Measurements from ENCODE around the gene WNK1.

WNK1 gene

GRCh38 chr12:857611-858010 is 105.2 kb downstream of the WNK1 start:
- Histone ChIP-seq H3K27ac (ENCODE audit: low read depth, low read length) (no peak overlapping the region), H3K4me3 (ENCODE audit: low read depth in 1 of 2, low read length in 2 of 2) (no peak overlapping the region), H3K9ac (ENCODE audit: low read depth in 1 of 2, low read length in 2 of 2) (no peak overlapping the region)

GRCh38 chr12:862303-862911 is 110.0 kb downstream of the WNK1 start:
- H3K9me3 ChIP-seq (ENCODE audit: control insufficient read depth in 1 of 2, low read length in 2 of 2) = no peaks in the 10 kb centered on the region
- H3K27me3 ChIP-seq (ENCODE audit: control insufficient read depth in 1 of 2, insufficient read depth in 2 of 2, low read length in 2 of 2) = no peaks in the 10 kb centered on the region
- H3K27ac ChIP-seq (ENCODE audit: low read depth, low read length) = no peak overlapping the region
- no peaks in the 10 kb centered on the region for H3K4me1 ChIP-seq (ENCODE audit: control insufficient read depth in 1 of 2, insufficient read depth in 2 of 2, low read length in 2 of 2)
- no peak overlapping the region for H3K9ac ChIP-seq (ENCODE audit: low read depth in 1 of 2, low read length in 2 of 2)
- no peak overlapping the region for H3K4me3 ChIP-seq (ENCODE audit: low read depth in 1 of 2, low read length in 2 of 2)
- peaks cover 13 to 58% of the 10 kb centered on the region in 2 donors for H3K36me3 ChIP-seq (ENCODE audit: control insufficient read depth in 1 of 2, insufficient read depth in 2 of 2, low read length in 2 of 2)

More at GRCh38 chr12:857611-858010, 105.2 kb downstream of the WNK1 start:
- Histone ChIP-seq H3K9me3 (ENCODE audit: control insufficient read depth in 1 of 2, low read length in 2 of 2) (no peaks in the 10 kb centered on the region), H3K4me1 (ENCODE audit: control insufficient read depth in 1 of 2, insufficient read depth in 2 of 2, low read length in 2 of 2) (no peaks in the 10 kb centered on the region), H3K27me3 (ENCODE audit: control insufficient read depth in 1 of 2, insufficient read depth in 2 of 2, low read length in 2 of 2) (no peaks in the 10 kb centered on the region), H3K36me3 (ENCODE audit: control insufficient read depth in 1 of 2, insufficient read depth in 2 of 2, low read length in 2 of 2) (peaks cover 10 to 40% of the 10 kb centered on the region in 2 donors)

- no peak overlapping the region for H3K9ac ChIP-seq (ENCODE audit: low read depth in 1 of 2, low read length in 2 of 2)
- H3K4me1 ChIP-seq (ENCODE audit: control insufficient read depth in 1 of 2, insufficient read depth in 2 of 2, low read length in 2 of 2) = no peaks in the 10 kb centered on the region
- peaks cover 20 to 57% of the 10 kb centered on the region in 2 donors for H3K36me3 ChIP-seq (ENCODE audit: control insufficient read depth in 1 of 2, insufficient read depth in 2 of 2, low read length in 2 of 2)
Measured at GRCh38 chr12:863285-863684, 110.9 kb downstream of the WNK1 start.

GRCh38 chr12:865614-866013 is 113.2 kb downstream of the WNK1 start:
- Histone ChIP-seq H3K27me3 (ENCODE audit: control insufficient read depth in 1 of 2, insufficient read depth in 2 of 2, low read length in 2 of 2) (no peaks in the 10 kb centered on the region), H3K4me3 (ENCODE audit: low read depth in 1 of 2, low read length in 2 of 2) (no peak overlapping the region), H3K9ac (ENCODE audit: low read depth in 1 of 2, low read length in 2 of 2) (no peak overlapping the region), H3K9me3 (ENCODE audit: control insufficient read depth in 1 of 2, low read length in 2 of 2) (no peaks in the 10 kb centered on the region), H3K4me1 (ENCODE audit: control insufficient read depth in 1 of 2, insufficient read depth in 2 of 2, low read length in 2 of 2) (no peaks in the 10 kb centered on the region), H3K27ac (ENCODE audit: low read depth, low read length) (no peak overlapping the region), H3K36me3 (ENCODE audit: control insufficient read depth in 1 of 2, insufficient read depth in 2 of 2, low read length in 2 of 2) (peaks cover 23 to 50% of the 10 kb centered on the region in 2 donors)

More at GRCh38 chr12:863285-863684, 110.9 kb downstream of the WNK1 start:
- Histone ChIP-seq H3K9me3 (ENCODE audit: control insufficient read depth in 1 of 2, low read length in 2 of 2) (no peaks in the 10 kb centered on the region), H3K27me3 (ENCODE audit: control insufficient read depth in 1 of 2, insufficient read depth in 2 of 2, low read length in 2 of 2) (no peaks in the 10 kb centered on the region), H3K27ac (ENCODE audit: low read depth, low read length) (no peak overlapping the region), H3K4me3 (ENCODE audit: low read depth in 1 of 2, low read length in 2 of 2) (no peak overlapping the region)

GRCh38 chr12:867905-868304 is 115.5 kb downstream of the WNK1 start:
- Histone ChIP-seq H3K4me1 (ENCODE audit: control insufficient read depth in 1 of 2, insufficient read depth in 2 of 2, low read length in 2 of 2) (no peaks in the 10 kb centered on the region), H3K36me3 (ENCODE audit: control insufficient read depth in 1 of 2, insufficient read depth in 2 of 2, low read length in 2 of 2) (peaks cover 19 to 37% of the 10 kb centered on the region in 2 donors), H3K27me3 (ENCODE audit: control insufficient read depth in 1 of 2, insufficient read depth in 2 of 2, low read length in 2 of 2) (no peaks in the 10 kb centered on the region), H3K4me3 (ENCODE audit: low read depth in 1 of 2, low read length in 2 of 2) (no peak overlapping the region), H3K9me3 (ENCODE audit: control insufficient read depth in 1 of 2, low read length in 2 of 2) (no peaks in the 10 kb centered on the region), H3K27ac (ENCODE audit: low read depth, low read length) (no peak overlapping the region), H3K9ac (ENCODE audit: low read depth in 1 of 2, low read length in 2 of 2) (no peak overlapping the region)

- H3K36me3 ChIP-seq (ENCODE audit: control insufficient read depth in 1 of 2, insufficient read depth in 2 of 2, low read length in 2 of 2) = peaks cover 18 to 38% of the 10 kb centered on the region in 2 donors
Measured at GRCh38 chr12:868722-869121, 116.3 kb downstream of the WNK1 start.

GRCh38 chr12:870378-870777 is 118.0 kb downstream of the WNK1 start:
- Histone ChIP-seq H3K9me3 (ENCODE audit: control insufficient read depth in 1 of 2, low read length in 2 of 2) (no peaks in the 10 kb centered on the region), H3K4me3 (ENCODE audit: low read depth in 1 of 2, low read length in 2 of 2) (no peak overlapping the region), H3K4me1 (ENCODE audit: control insufficient read depth in 1 of 2, insufficient read depth in 2 of 2, low read length in 2 of 2) (no peaks in the 10 kb centered on the region), H3K27ac (ENCODE audit: low read depth, low read length) (no peak overlapping the region), H3K9ac (ENCODE audit: low read depth in 1 of 2, low read length in 2 of 2) (no peak overlapping the region), H3K27me3 (ENCODE audit: control insufficient read depth in 1 of 2, insufficient read depth in 2 of 2, low read length in 2 of 2) (no peaks in the 10 kb centered on the region), H3K36me3 (ENCODE audit: control insufficient read depth in 1 of 2, insufficient read depth in 2 of 2, low read length in 2 of 2) (peaks cover 21 to 34% of the 10 kb centered on the region in 2 donors)

More at GRCh38 chr12:868722-869121, 116.3 kb downstream of the WNK1 start:
- Histone ChIP-seq H3K4me3 (ENCODE audit: low read depth in 1 of 2, low read length in 2 of 2) (no peak overlapping the region), H3K27me3 (ENCODE audit: control insufficient read depth in 1 of 2, insufficient read depth in 2 of 2, low read length in 2 of 2) (no peaks in the 10 kb centered on the region), H3K9me3 (ENCODE audit: control insufficient read depth in 1 of 2, low read length in 2 of 2) (no peaks in the 10 kb centered on the region), H3K27ac (ENCODE audit: low read depth, low read length) (no peak overlapping the region), H3K9ac (ENCODE audit: low read depth in 1 of 2, low read length in 2 of 2) (no peak overlapping the region), H3K4me1 (ENCODE audit: control insufficient read depth in 1 of 2, insufficient read depth in 2 of 2, low read length in 2 of 2) (no peaks in the 10 kb centered on the region)

GRCh38 chr12:873954-874353 is 121.6 kb downstream of the WNK1 start:
- Histone ChIP-seq H3K27ac (ENCODE audit: low read depth, low read length) (no peak overlapping the region), H3K9ac (ENCODE audit: low read depth in 1 of 2, low read length in 2 of 2) (no peak overlapping the region), H3K27me3 (ENCODE audit: control insufficient read depth in 1 of 2, insufficient read depth in 2 of 2, low read length in 2 of 2) (no peaks in the 10 kb centered on the region), H3K36me3 (ENCODE audit: control insufficient read depth in 1 of 2, insufficient read depth in 2 of 2, low read length in 2 of 2) (peaks cover 15 to 26% of the 10 kb centered on the region in 2 donors), H3K4me1 (ENCODE audit: control insufficient read depth in 1 of 2, insufficient read depth in 2 of 2, low read length in 2 of 2) (no peaks in the 10 kb centered on the region), H3K4me3 (ENCODE audit: low read depth in 1 of 2, low read length in 2 of 2) (no peak overlapping the region), H3K9me3 (ENCODE audit: control insufficient read depth in 1 of 2, low read length in 2 of 2) (no peaks in the 10 kb centered on the region)

- peaks cover 55 to 69% of the 10 kb centered on the region in 2 donors for H3K36me3 ChIP-seq (ENCODE audit: control insufficient read depth in 1 of 2, insufficient read depth in 2 of 2, low read length in 2 of 2)
- no peak overlapping the region for H3K27ac ChIP-seq (ENCODE audit: low read depth, low read length)
- H3K27me3 ChIP-seq (ENCODE audit: control insufficient read depth in 1 of 2, insufficient read depth in 2 of 2, low read length in 2 of 2) = no peaks in the 10 kb centered on the region
- no peak overlapping the region for H3K9ac ChIP-seq (ENCODE audit: low read depth in 1 of 2, low read length in 2 of 2)
- no peaks in the 10 kb centered on the region for H3K9me3 ChIP-seq (ENCODE audit: control insufficient read depth in 1 of 2, low read length in 2 of 2)
- no peak overlapping the region for H3K4me3 ChIP-seq (ENCODE audit: low read depth in 1 of 2, low read length in 2 of 2)
- H3K4me1 ChIP-seq (ENCODE audit: control insufficient read depth in 1 of 2, insufficient read depth in 2 of 2, low read length in 2 of 2) = no peaks in the 10 kb centered on the region
Measured at GRCh38 chr12:879641-880040, 127.3 kb downstream of the WNK1 start.

- peaks cover 65 to 79% of the 10 kb centered on the region in 2 donors for H3K36me3 ChIP-seq (ENCODE audit: control insufficient read depth in 1 of 2, insufficient read depth in 2 of 2, low read length in 2 of 2)
- H3K9ac ChIP-seq (ENCODE audit: low read depth in 1 of 2, low read length in 2 of 2) = no peak overlapping the region
- no peaks in the 10 kb centered on the region for H3K9me3 ChIP-seq (ENCODE audit: control insufficient read depth in 1 of 2, low read length in 2 of 2)
- no peak overlapping the region for H3K27ac ChIP-seq (ENCODE audit: low read depth, low read length)
- H3K4me1 ChIP-seq (ENCODE audit: control insufficient read depth in 1 of 2, insufficient read depth in 2 of 2, low read length in 2 of 2) = no peaks in the 10 kb centered on the region
- H3K27me3 ChIP-seq (ENCODE audit: control insufficient read depth in 1 of 2, insufficient read depth in 2 of 2, low read length in 2 of 2) = no peaks in the 10 kb centered on the region
- no peak overlapping the region for H3K4me3 ChIP-seq (ENCODE audit: low read depth in 1 of 2, low read length in 2 of 2)
Measured at GRCh38 chr12:880656-881055, 128.3 kb downstream of the WNK1 start.

Data from duodenal mucosa (tissue), 2 donors.